SK-N-MC (cell line): ENCODE results near the gene LIFR.

Experiments
- EZH2 ChIP-seq: fragments of 200-600 bp; sonication (generic); IDR thresholded peaks from one replicate; pipeline ENCODE4 v1.6.1; 2017; ENCODE audit warnings: antibody characterized with exemption
- FOXP2 ChIP-seq: optimal IDR thresholded peaks from 2 replicates; pipeline ENCODE3; 2011; ENCODE audit warnings: mild to moderate bottlenecking, moderate library complexity; ENCODE audit not compliant: insufficient read depth; ENCODE audit errors: extremely low read length, control extremely low read depth
- POLR2AphosphoS5 ChIP-seq: IDR thresholded peaks from 2 replicates; pipeline ENCODE4 v1.6.1; 2012; ENCODE audit warnings: mild to moderate bottlenecking, low read depth, low read length, borderline replicate concordance

GRCh38 chr5:38473008-38473407 is 83.4 kb downstream of the LIFR start:
- no peak for TF ChIP-seq EZH2
- TF ChIP-seq POLR2AphosphoS5, result no peak
- no peak for TF ChIP-seq FOXP2
